Endothelial cell of umbilical vein (primary cell): ENCODE data around the gene PSMB7. TPM values are rescaled to one million over a fixed set of nuclear protein-coding genes. Genes with fewer than 3 reads are reported as not detected.
A peak's percentile ranks its signal among the peaks of the same experiment; 100 is the strongest.

Source experiments
- BruUV-seq: library from RNA; stranded (reverse); fragments of 400-500 nt; replicated peaks from 2 replicates; lab custom pipeline; 2021; lab: Mats Ljungman, UMichigan
- CTCF ChIA-PET: fragments of 300-600, 350-600 bp; sonication (Branson Sonifier 250); formaldehyde crosslinking; loops from one replicate; lab custom pipeline; 2021; ENCODE audit warnings: antibody characterized with exemption, inconsistent platforms; lab: Charles Lee
- POLR2A ChIA-PET: fragments of 300-600, 350-600 bp; sonication (Branson Sonifier 250); formaldehyde crosslinking; loops from one replicate; lab custom pipeline; 2021; ENCODE audit warnings: antibody characterized with exemption, inconsistent platforms; lab: Charles Lee
- DNase-seq: peaks from one replicate; pipeline ENCODE4 v3.0.0-alpha.2; 2011; ENCODE audit warnings: low read depth, low spot score
- FAIRE-seq: peaks from 2 replicates; lab custom pipeline; 2011; peaks lifted over from hg19 to GRCh38; lab: Jason Lieb, UNC
- H2AFZ ChIP-seq: 2 replicates; pipeline ENCODE4 v1.6.0; 2012; ENCODE audit warnings: low read depth, low read length, control low read depth, inconsistent platforms
- H3K27ac ChIP-seq: 2 replicates; pipeline ENCODE4 v1.5.1; 2011; ENCODE audit warnings: low read depth, mild to moderate bottlenecking, control low read depth, low read length, moderate library complexity; ENCODE audit not compliant: insufficient read depth
- H3K27me3 ChIP-seq, 2 experiments: 2 replicates each; pipeline versions ENCODE4 v1.6.0 to v1.6.1; 2011; ENCODE audit warnings: low read length in 2 of 2, mixed read lengths in 1 of 2; ENCODE audit not compliant: control insufficient read depth in 2 of 2, insufficient read depth in 2 of 2
- H3K36me3 ChIP-seq, 2 experiments: 2 replicates in 1 of 2; 3 replicates in 1 of 2; pipeline ENCODE4 v1.5.1; 2011; ENCODE audit warnings: low read length in 2 of 2, mild to moderate bottlenecking in 1 of 2, moderate library complexity in 1 of 2; ENCODE audit not compliant: control insufficient read depth in 2 of 2, insufficient read depth in 2 of 2; ENCODE audit errors: extremely low read depth in 1 of 2
- H3K4me1 ChIP-seq: 3 replicates; pipeline ENCODE4 v1.5.1; 2011; ENCODE audit warnings: mild to moderate bottlenecking, low read length; ENCODE audit not compliant: control insufficient read depth, insufficient read depth; ENCODE audit errors: extremely low read depth
- H3K4me2 ChIP-seq: 2 replicates; pipeline ENCODE4 v1.6.1; 2011; ENCODE audit warnings: low read length, control low read depth, mixed read lengths; ENCODE audit not compliant: insufficient read depth
- H3K4me3 ChIP-seq, 3 experiments: fragments of 200-600 bp in 1 of 3; sonication (generic), shearing (Covaris generic) in 1 of 3; replicated peaks in 1 of 3; 2 replicates each; pipeline ENCODE4 v1.5.1; 2011 to 2016; ENCODE audit warnings: control low read depth in 3 of 3, low read length in 3 of 3, mild to moderate bottlenecking in 2 of 3, inconsistent platforms in 1 of 3, low read depth in 1 of 3, moderate library complexity in 1 of 3; ENCODE audit not compliant: insufficient read depth in 1 of 3
- H3K79me2 ChIP-seq: 2 replicates; pipeline ENCODE4 v1.6.0; 2012; ENCODE audit warnings: low read length, inconsistent platforms; ENCODE audit not compliant: control insufficient read depth, insufficient read depth
- H3K9ac ChIP-seq: replicated peaks from 2 replicates; pipeline ENCODE3; 2011; ENCODE audit warnings: low read length, control low read depth; ENCODE audit not compliant: insufficient read depth; ENCODE audit errors: extremely low read depth
- H3K9me1 ChIP-seq: replicated peaks from 3 replicates; pipeline ENCODE4 v1.6.0; 2011; ENCODE audit warnings: mild to moderate bottlenecking, low read length; ENCODE audit not compliant: control insufficient read depth, insufficient read depth; ENCODE audit errors: extremely low read depth
- H3K9me3 ChIP-seq: replicated peaks from 2 replicates; pipeline ENCODE4 v1.5.1; 2012; ENCODE audit warnings: low read length, inconsistent platforms; ENCODE audit not compliant: control insufficient read depth, insufficient read depth
- H4K20me1 ChIP-seq: replicated peaks from 2 replicates; pipeline ENCODE3; 2011; ENCODE audit warnings: mild to moderate bottlenecking, low read length; ENCODE audit not compliant: control insufficient read depth, insufficient read depth; ENCODE audit errors: extremely low read depth
- EZH2 ChIP-seq: IDR thresholded peaks from 2 replicates; pipeline ENCODE4 v1.6.1; 2012; ENCODE audit warnings: borderline replicate concordance, low read depth, mild to moderate bottlenecking, moderate library complexity, low read length, inconsistent platforms; ENCODE audit not compliant: severe bottlenecking
- FOS ChIP-seq: IDR thresholded peaks from 2 replicates; pipeline ENCODE4 v1.6.1; 2011; ENCODE audit warnings: mild to moderate bottlenecking, low read length, moderate library complexity, borderline replicate concordance; ENCODE audit not compliant: insufficient read depth
- GATA2 ChIP-seq: IDR thresholded peaks from 2 replicates; pipeline ENCODE4 v1.7.0; 2011; ENCODE audit warnings: low read depth, mild to moderate bottlenecking, moderate library complexity, mixed read lengths, low read length; ENCODE audit not compliant: insufficient read length, insufficient read depth
- JUN ChIP-seq: IDR thresholded peaks from 2 replicates; pipeline ENCODE4 v1.6.1; 2011; ENCODE audit warnings: borderline replicate concordance, low read depth; ENCODE audit not compliant: insufficient read length, insufficient read depth
- MYC ChIP-seq: IDR thresholded peaks from one replicate; pipeline ENCODE4 v1.6.1; 2011; ENCODE audit warnings: mild to moderate bottlenecking, low read depth, low read length
- POLR2A ChIP-seq: IDR thresholded peaks from 2 replicates; pipeline ENCODE4 v1.6.1; 2012; ENCODE audit warnings: low read depth, mild to moderate bottlenecking, control low read depth, low read length
- POLR2AphosphoS5 ChIP-seq: IDR thresholded peaks from 2 replicates; pipeline ENCODE4 v1.6.1; 2012; ENCODE audit warnings: low read depth, mild to moderate bottlenecking, control low read depth, low read length, moderate library complexity; ENCODE audit not compliant: insufficient read depth
- dilution Hi-C: fragments of 300-500 bp; cut with MboI; formaldehyde crosslinking; loops from one replicate; pipeline ENCODE4 v1.15.0; 2019; ENCODE audit warnings: low sequenced_read_pairs; ENCODE audit not compliant: extremely low pct_ligation_motif_present
- intact Hi-C: fragments of 100-400 bp; cut with micrococcal nuclease; formaldehyde crosslinking; loops from one replicate; pipeline ENCODE4 v1.10.0; 2022
- polyA plus RNA-seq, 4 experiments: library from polyadenylated mRNA; depleted of rRNA in 3 of 4; stranded (reverse) in 3 of 4; unstranded in 1 of 4; fragments of >200 nt; gene quantifications; 2 replicates each; pipeline versions ENCODE4 v1.2.1 to v1.2.3, GENCODE V29; 2011 to 2012; ENCODE audit warnings: missing spikeins in 1 of 4
- total RNA-seq: library from RNA; stranded (reverse); gene quantifications from 2 replicates; pipeline ENCODE4 v1.2.3, GENCODE V29; 2021
- TF ChIP-seq, protein P1 (sequence below), 2 donors: IDR thresholded peaks; 1 replicate in 1 of 2; 2 replicates in 1 of 2; pipeline ENCODE4 v1.5.1; 2011; ENCODE audit warnings: low read length in 2 of 2, mild to moderate bottlenecking in 2 of 2, moderate library complexity in 2 of 2, control low read depth in 1 of 2, inconsistent platforms in 1 of 2, low read depth in 1 of 2; ENCODE audit not compliant: insufficient read depth in 1 of 2; ENCODE audit errors: extremely low read depth in 1 of 2
- TF ChIP-seq, protein P2 (sequence below): IDR thresholded peaks from 2 replicates; pipeline ENCODE4 v1.6.1; 2011; ENCODE audit not compliant: insufficient read depth, insufficient read length

Gene PSMB7
- total and polyA plus RNA-seq, 2 donors (not counting 3 experiments of a cell fraction or from before 2014, with no cell fraction given): 227 to 366 TPM

DNA sequence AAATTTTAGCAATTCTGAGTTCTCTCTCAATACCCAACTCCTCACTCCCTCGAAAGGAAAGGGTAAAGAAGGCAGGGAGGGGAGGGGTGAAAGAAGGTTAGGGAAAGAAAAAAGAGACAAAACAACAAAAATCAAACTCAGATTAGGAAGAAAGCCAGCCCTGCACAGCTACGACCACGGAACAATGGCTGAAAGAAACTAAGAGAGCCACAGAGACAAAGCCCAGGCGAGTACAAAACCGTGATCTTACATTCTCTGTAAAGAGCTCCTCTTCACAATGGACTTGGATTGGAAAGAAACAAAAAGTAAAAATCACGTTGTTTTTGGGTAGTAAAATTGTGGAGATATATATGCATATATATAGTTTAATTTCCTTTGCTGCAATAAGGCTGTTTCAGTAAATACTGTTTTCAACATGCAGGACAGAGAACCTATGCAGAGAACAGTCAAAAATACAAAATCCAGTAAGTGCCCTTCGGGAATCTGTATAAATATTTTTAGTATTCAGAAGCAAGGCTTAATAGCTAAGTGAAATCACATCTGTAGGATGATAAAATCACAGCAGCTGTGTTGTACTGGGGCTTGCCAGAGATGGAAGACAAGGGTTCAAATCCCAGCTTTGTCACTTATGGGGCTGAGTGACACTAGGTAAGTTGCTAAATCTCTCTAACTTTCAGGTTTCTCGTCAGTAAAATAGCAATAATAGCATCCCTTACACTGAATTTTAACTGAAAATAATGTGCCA is 16.9 kb downstream of the PSMB7 start:
- FAIRE-seq: peak; percentile 24
- Histone ChIP-seq H3K4me1 (peaks cover 5% of the 10 kb centered on the region), H3K79me2 (peaks cover 85% of the 10 kb centered on the region), H3K27ac (no peak overlapping the region), H2AFZ (no peak overlapping the region), H3K9me3 (no peaks in the 10 kb centered on the region), H4K20me1 (peaks cover 5% of the 10 kb centered on the region), H3K9me1 (no peaks in the 10 kb centered on the region), H3K9ac (no peak overlapping the region), H3K36me3 (peaks cover 14% of the 10 kb centered on the region in 2 experiments), H3K27me3 (no peaks in the 10 kb centered on the region), H3K4me2 (no peak overlapping the region), H3K4me3 (no peak overlapping the region)
- ChIA-PET CTCF (interaction anchor here (0.9 to 5.6 kb wide), 3 partner anchors 10 to 272 kb away, joined by 3 to 38 read pairs (median 4); no protein-coding TSS in a partner anchor), POLR2A (no interaction called here)
- no TSS peak for BruUV-seq
- DNase-seq: no peak
- intact Hi-C loops: no loop called here
- dilution Hi-C loops: no loop called here
- TF ChIP-seq JUN: no peak
- no peak for TF ChIP-seq GATA2
- no peak for TF ChIP-seq POLR2A
- no peak for TF ChIP-seq FOS
- TF ChIP-seq, protein P1, sequence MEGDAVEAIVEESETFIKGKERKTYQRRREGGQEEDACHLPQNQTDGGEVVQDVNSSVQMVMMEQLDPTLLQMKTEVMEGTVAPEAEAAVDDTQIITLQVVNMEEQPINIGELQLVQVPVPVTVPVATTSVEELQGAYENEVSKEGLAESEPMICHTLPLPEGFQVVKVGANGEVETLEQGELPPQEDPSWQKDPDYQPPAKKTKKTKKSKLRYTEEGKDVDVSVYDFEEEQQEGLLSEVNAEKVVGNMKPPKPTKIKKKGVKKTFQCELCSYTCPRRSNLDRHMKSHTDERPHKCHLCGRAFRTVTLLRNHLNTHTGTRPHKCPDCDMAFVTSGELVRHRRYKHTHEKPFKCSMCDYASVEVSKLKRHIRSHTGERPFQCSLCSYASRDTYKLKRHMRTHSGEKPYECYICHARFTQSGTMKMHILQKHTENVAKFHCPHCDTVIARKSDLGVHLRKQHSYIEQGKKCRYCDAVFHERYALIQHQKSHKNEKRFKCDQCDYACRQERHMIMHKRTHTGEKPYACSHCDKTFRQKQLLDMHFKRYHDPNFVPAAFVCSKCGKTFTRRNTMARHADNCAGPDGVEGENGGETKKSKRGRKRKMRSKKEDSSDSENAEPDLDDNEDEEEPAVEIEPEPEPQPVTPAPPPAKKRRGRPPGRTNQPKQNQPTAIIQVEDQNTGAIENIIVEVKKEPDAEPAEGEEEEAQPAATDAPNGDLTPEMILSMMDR (IDR thresholded peaks at IDR 0.05; ENCODE audit: extremely low read depth in 1 of 2, insufficient read depth in 1 of 2, low read depth in 1 of 2, low read length in 2 of 2): no peak
- TF ChIP-seq POLR2AphosphoS5: no peak
- TF ChIP-seq, protein P2, sequence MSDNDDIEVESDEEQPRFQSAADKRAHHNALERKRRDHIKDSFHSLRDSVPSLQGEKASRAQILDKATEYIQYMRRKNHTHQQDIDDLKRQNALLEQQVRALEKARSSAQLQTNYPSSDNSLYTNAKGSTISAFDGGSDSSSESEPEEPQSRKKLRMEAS: no peak
- TF ChIP-seq MYC: no peak
- no peak for TF ChIP-seq EZH2
